Measurements from ENCODE around the gene GNL2. TPM values are rescaled to one million over a fixed set of nuclear protein-coding genes. Genes with fewer than 3 reads are reported as not detected.
"Not testable (repeated sequence)": the region's sequence is repeated elsewhere in the genome, so short reads cannot be mapped to it uniquely, and the experiment has no call there.

GNL2 gene
- total and polyA plus RNA-seq, 10 of the 15 experiments (the other 5 are each of a cell fraction or from before 2014, with no cell fraction given), result 64.2 to 167 (median 88.2) TPM

- TF ChIP-seq EZH2 (IDR thresholded peaks at IDR 0.05; ENCODE audit: borderline replicate concordance, control insufficient read depth, low read depth, low read length), result no peak
- TF ChIP-seq CUX1 (IDR thresholded peaks at IDR 0.05; ENCODE audit: insufficient replicate concordance, low read depth, low read length), result no peak
- TF ChIP-seq NR2C1 (IDR thresholded peaks at IDR 0.05), result no peak
These were observed 62.2 kb downstream of the GNL2 start (continued) for GRCh38 chr1:37533317-37534093.

GRCh38 chr1:37532418-37533156 lies 63.1 kb downstream of the GNL2 start:
- RAD21 ChIA-PET (ENCODE audit: unreplicated experiment); H3K9me3 ChIP-seq (replicated peaks; ENCODE audit: control insufficient read depth, insufficient read depth, low read length); H3K4me2 ChIP-seq (ENCODE audit: control insufficient read depth, insufficient read depth); H3K4me3 ChIP-seq; in situ Hi-C loops (cut with MboI); FAIRE-seq; POLR2A ChIA-PET; H3K9ac ChIP-seq (ENCODE audit: control insufficient read depth, insufficient read depth, low read length); BruUV-seq (replicated peaks); H3K27me3 ChIP-seq (replicated peaks in 1 of 2; ENCODE audit: control insufficient read depth in 2 of 2, insufficient read depth in 2 of 2, low read length in 1 of 2); ATAC-seq; H3K79me2 ChIP-seq (ENCODE audit: control insufficient read depth, insufficient read depth, low read length); H3K27ac ChIP-seq (ENCODE audit: control insufficient read depth, insufficient read depth); H3K4me1 ChIP-seq (ENCODE audit: control insufficient read depth, insufficient read depth, low read length); H4K20me1 ChIP-seq (ENCODE audit: control insufficient read depth, insufficient read depth); H2AFZ ChIP-seq (ENCODE audit: control insufficient read depth, low read depth, low read length); intact Hi-C loops (cut with micrococcal nuclease; ENCODE audit: unreplicated experiment); DNase-seq (ENCODE audit: low read depth, low spot score): not testable (repeated sequence)
- ChIA-PET CTCF (interaction anchor here (0.9 kb wide), 1 partner anchor 42 kb away, joined by 3 read pairs; no protein-coding TSS in a partner anchor), SMC1A (ENCODE audit: uncharacterized antibody, unreplicated experiment) (interaction anchor here (1.4 kb wide), 1 partner anchor 45 kb away, joined by 5 read pairs; no protein-coding TSS in a partner anchor)
- 88% methylated on average over 4 of the region's 4 CpGs for WGBS (ENCODE audit: insufficient coverage, insufficient replicate concordance, low lambda C conversion rate, missing lambda C conversion rate)
- H3K36me3 ChIP-seq (ENCODE audit: control insufficient read depth in 2 of 2, insufficient read depth in 2 of 2, low read length in 1 of 2), result peaks cover 0 to 14% of the 10 kb centered on the region in 2 experiments; a peak in 2 of 4 replicates

GRCh38 chr1:37529888-37530287 lies 65.8 kb downstream of the GNL2 start:
- POLR2A ChIA-PET, result interaction anchor here (0.7 kb wide), 2 partner anchors 10 to 55 kb away, joined by 3 to 4 read pairs; partner anchors contain the start of gene ZC3H12A
- FAIRE-seq; H3K79me2 ChIP-seq (ENCODE audit: control insufficient read depth, insufficient read depth, low read length); H3K36me3 ChIP-seq (ENCODE audit: control insufficient read depth in 2 of 2, insufficient read depth in 2 of 2, low read length in 1 of 2); H3K4me2 ChIP-seq (ENCODE audit: control insufficient read depth, insufficient read depth); in situ Hi-C loops (cut with MboI); CTCF ChIA-PET; H3K9ac ChIP-seq (ENCODE audit: control insufficient read depth, insufficient read depth, low read length); H3K9me3 ChIP-seq (replicated peaks; ENCODE audit: control insufficient read depth, insufficient read depth, low read length); ATAC-seq; SMC1A ChIA-PET (ENCODE audit: uncharacterized antibody, unreplicated experiment); H3K27me3 ChIP-seq (replicated peaks in 1 of 2; ENCODE audit: control insufficient read depth in 2 of 2, insufficient read depth in 2 of 2, low read length in 1 of 2); intact Hi-C loops (cut with micrococcal nuclease; ENCODE audit: unreplicated experiment); BruUV-seq (replicated peaks); H2AFZ ChIP-seq (ENCODE audit: control insufficient read depth, low read depth, low read length); H3K27ac ChIP-seq (ENCODE audit: control insufficient read depth, insufficient read depth); RAD21 ChIA-PET (ENCODE audit: unreplicated experiment); H3K4me3 ChIP-seq; H4K20me1 ChIP-seq (ENCODE audit: control insufficient read depth, insufficient read depth); DNase-seq (ENCODE audit: low read depth, low spot score); H3K4me1 ChIP-seq (ENCODE audit: control insufficient read depth, insufficient read depth, low read length): not testable (repeated sequence)
- 71% methylated on average over 1 of the region's 1 CpG for WGBS (ENCODE audit: insufficient coverage, insufficient replicate concordance, low lambda C conversion rate, missing lambda C conversion rate)
